HG03575 (cell line): ENCODE measurements around the gene UAP1L1.
"Not testable (repeated sequence)": the region's sequence is repeated elsewhere in the genome, so short reads cannot be mapped to it uniquely, and the experiment has no call there.

ENCODE experiments used
- ATAC-seq: cut with Tn5 transposase; IDR thresholded peaks from one replicate; pipeline ENCODE4 v1.9.1; 2021; ENCODE audit not compliant: unreplicated experiment, insufficient number of reproducible peaks, low FRiP score; ENCODE audit errors: extremely low read depth

The UAP1L1 gene

DNA sequence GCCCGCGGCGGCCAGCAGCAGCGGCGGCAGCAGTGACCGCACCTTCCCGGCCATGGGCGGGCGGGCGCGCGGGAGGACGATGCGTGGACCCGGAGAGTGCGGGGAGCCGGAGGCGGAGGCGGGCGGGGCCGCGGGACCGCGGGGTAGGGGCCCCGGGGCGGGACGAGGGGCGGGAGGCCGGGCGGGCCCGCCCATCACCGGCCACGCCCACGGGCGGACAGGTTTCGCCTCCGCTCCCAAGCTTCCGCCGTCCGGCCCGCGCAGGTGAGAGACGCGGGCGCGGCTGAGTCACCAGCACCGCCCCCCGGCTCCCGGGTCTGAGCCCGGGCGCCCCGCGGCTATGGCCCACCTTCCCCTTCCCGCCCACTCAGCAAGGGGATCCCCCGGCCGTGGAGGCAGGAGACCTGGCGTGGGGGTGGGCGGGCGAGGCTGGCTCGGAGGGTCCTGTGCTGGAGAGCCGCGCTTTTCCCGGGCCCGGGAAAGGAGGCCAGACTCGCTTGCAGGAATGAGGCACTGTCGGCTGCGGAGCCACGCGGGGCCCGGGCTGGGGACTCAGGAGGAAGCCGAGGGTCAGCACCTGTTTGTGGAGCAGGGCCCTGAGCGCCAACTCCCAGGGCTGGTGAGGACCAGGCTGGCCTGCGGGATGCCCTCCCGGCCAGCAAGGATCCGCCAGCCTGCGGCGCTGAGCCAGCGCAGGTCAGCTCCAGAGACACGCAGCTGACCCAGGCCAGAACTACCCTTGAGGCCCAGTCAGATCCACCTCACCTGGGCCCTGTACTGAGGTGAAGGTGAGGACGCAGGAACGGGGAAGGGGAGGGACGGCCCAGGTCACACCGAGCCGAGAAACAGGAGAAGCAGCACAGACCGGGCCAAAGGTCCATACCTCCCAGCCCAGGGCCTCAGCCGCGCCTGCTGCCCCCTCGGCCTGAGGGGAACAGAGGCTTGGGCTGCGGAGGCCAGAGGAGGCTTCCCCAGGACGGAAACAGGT, 23.1 kb upstream of the UAP1L1 start, which contains the start of gene ENTPD2:
Gene ENTPD2 (minus strand): TSS at position 118 of the 988 bp plus-strand sequence. CDS start 64 bp downstream, at position 54.
- no peak for ATAC-seq

- no peak for ATAC-seq
These were observed 22.4 kb upstream of the UAP1L1 start for GRCh38 chr9:137054932-137055384.

DNA sequence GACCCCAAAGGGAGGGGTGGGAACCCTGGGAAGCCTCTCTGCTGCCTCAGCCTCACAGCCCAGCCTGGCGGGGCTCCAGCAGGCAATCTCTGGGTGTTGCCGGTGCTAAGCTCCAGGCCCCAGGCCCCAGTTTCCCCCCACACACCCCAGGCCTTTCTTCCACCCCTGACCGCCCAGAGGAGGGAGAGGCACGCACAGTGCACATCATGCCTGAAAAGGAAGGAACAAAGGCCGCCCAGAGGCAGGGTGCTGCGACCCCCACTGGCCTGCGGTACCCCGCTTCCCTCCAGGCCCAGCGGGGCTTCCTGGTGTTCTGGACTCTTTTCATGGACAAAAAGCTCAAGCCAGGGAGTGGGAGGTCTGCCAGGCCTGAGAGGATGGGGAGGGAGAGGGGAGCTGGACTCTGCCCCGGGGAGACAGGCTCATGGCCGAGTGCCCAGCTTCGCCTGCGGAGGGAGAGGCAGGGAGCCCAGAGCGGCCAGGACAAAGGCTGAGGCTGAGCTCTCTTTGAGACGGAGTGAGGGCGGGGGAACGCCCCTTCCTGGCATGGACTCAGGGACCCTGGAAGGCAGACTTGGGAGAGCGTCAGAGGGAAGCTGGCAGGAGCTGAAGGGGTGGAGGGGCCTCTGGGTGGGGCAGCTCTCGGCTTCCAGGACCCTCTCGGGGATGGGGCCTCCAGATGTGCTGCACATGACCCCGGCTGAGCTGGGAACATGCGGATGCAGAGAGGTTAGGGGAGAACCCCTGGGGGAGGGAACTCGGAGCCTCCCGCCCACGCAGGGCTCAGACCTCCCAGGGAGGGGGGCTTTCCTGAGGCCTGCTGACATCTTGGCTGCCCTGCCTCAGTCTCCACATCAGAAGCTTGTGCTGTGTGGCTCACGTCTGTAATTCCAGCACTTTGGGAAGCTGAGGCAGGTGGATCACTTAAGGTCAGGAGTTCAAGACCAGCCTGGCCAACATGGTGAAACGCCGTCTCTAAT, 21.6 kb upstream of the UAP1L1 start:
- no peak for ATAC-seq

DNA sequence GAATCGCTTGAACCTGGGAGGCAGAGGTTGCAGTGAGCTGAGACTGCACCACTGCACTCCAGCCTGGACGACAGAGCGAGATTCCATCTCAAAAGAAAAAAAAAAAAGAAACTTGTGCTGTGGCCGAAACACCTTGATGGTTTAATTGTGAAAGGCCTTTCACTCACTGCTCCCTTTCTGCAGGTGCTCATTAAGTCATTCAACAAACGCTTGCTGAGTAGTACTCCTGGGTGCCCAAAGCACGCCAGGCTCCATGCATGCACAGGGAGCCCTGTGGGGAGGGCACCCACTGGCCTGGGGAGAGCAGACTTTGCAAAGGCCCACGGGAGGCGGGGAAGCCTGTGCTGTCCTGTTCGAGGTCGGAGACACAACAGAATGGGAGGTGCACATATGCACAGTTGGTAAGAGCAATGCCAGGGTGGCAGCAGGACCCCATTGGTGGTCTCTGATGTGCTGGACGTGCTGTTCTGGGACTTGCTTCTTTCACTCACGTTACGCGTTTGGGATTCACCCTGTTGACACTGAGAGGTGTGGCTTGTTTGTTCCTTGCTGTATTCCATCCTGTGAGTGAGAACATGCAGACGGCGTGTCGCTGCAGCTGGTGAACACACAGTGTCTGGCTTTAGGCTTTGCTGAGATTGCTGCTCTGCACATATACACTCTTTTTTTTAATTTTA, 20.4 kb upstream of the UAP1L1 start:
- ATAC-seq: no peak

- ATAC-seq: no peak
These were observed 19.8 kb upstream of the UAP1L1 start for GRCh38 chr9:137057545-137057944.

DNA sequence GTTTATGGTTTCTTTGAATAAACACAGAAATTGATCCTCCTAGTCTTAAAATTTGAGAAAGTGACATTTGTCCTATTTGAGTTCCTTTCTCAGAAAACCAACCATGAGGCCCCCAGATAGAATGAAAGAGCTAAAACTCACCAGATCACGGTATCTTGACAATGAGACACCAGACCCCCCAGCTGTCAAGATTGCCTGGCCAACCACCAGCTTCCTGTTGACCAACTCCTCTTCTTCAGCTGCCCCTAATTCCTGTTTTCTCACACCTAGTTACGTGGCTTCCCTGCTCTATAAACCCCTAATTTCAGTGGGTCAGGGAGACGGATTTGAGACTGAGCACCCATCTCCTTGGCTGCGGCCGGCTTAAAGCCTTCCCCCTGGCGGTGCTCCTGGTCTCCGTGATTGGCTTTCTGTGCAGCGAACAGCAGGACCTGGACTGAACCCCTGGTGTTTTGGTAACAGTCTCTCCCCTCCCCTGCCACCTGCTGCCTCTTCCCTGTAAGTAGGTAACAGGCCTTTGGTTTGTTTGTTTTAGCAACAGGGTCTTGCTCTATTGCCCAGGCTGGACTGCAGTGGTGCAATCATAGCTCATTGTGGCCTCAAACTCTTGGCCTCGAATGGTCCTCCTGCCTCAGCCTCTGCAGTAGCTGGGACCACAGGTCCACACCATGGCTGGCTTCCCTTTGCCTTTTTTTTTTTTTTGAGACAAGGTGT, 18.6 kb upstream of the UAP1L1 start:
- ATAC-seq: no peak

DNA sequence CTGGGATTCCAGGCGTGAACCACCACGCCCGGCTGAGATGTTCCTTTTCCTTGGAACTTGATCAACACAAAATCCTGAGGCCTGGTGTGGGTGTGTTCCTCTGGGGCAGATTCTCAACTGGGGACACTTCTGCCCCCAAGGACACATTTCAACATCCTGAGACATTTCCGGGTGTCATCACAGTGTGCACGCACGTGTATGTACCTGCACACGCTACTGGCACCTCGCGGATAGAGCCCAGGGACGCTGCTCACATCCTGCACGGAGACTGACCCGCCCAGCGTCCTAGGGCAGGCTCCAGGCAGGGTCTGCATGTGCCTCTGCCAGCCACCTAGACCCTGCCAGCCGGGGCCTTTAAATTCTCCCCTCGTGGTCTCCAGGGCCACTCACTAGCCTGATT, 14.9 kb upstream of the UAP1L1 start:
- ATAC-seq: no peak

DNA sequence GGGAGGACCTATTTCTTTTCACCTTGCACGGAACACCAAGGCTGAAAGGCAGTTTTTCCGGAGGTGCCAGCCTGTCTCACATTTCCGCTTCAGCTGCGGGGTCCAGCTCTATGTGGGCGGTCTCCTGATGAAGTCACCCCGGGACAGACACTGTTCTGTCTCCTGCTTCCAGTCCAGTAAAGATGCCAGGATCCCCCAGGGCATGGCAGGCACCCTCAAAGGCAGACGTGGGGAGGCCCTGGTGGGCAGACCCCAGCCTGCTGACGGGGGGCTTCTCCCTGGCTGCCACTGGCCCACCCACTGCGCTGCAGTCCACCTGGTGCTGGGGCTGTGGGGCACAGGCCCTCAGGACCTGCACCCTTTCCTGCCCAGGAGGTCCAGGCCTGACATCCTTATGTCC, 14.5 kb upstream of the UAP1L1 start:
- ATAC-seq: not testable (repeated sequence)

- no peak for ATAC-seq
These were observed 13.8 kb upstream of the UAP1L1 start for GRCh38 chr9:137063311-137064026.

DNA sequence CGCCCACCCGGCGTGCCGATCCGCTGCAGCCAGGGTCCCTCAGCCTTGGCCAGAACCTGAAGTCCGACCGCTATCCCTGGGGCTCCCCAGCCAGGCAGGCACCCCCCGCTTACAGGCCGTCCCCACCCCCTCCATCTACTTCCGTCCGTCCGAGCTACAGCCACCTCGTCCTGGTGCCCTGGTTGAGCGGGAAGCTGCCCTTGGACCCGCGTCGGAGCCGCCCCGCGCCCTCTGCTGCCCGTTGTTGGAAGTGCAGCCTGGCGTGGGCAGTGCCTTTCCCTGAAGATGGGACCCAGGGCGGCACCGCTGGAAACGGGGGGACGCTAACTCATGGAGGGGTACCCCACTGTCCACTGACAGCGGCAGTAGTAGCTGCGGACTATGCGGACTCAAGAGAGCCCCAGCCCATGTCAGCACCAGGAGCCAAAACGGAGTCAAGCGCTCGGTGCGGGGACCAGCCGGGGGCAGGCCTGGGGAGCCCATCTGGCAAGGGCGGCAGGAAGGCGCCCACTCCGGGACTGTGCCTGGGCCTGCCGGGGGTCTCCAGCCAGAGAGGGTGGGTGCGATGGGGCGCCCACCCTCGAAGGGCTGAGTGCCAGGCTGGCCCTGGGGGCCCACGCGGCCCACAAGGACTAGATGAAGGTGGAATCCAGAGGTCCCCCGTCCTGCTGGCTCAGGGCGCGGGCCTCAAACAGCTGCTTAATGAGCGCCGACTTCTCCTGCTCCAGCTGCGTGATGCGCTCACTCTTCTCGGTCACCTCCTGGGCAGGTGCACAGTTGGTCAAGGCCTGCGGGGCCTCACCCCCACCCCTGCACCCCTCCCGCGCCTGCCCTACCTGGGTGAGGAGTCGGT, 13.1 kb upstream of the UAP1L1 start:
- no peak for ATAC-seq

DNA sequence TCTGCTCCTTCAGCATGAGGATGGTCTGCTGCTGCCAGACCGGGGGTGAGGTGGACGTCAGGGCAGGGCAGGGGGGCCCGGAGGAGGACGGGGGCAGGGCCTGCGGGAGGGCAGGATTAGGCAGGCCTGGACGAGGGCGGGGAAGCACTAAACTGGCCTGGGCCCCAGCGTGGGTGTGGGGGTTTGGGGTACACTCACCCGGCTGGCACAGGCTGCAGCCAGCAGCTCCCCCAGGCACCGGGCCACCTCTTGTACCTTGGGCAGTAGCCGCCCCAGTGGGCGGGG, 12.5 kb upstream of the UAP1L1 start:
- ATAC-seq: no peak

DNA sequence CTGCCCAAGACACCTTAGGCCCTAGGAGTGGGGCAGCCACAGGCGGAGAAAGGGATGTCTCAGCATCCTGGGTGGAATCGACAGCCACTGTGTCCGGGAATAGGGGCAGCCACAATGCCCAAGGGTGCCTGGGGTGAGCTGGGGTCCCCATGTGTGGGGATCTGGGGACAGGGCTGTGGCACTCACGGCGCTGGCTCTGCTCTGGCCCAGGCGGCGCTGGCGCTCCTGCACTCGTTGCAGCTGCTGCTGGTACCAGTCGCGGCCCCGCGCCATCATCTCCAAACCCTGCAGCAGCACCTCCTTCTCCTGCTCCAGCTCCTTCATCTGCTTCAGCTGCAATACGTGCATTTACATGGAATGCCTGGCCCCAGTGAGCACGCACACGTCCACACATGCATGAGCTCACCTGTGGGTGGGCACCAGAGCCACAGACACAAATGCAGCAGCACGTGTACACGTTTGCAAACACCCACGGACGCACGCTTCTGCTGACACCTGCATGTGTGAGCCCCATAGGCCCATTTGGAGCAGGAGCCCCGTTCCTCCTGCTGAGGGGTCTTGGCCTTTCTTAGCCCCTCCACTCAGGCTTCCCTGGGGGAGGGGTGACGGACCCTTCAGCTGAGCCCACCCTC, 11.9 kb upstream of the UAP1L1 start:
- no peak for ATAC-seq

DNA sequence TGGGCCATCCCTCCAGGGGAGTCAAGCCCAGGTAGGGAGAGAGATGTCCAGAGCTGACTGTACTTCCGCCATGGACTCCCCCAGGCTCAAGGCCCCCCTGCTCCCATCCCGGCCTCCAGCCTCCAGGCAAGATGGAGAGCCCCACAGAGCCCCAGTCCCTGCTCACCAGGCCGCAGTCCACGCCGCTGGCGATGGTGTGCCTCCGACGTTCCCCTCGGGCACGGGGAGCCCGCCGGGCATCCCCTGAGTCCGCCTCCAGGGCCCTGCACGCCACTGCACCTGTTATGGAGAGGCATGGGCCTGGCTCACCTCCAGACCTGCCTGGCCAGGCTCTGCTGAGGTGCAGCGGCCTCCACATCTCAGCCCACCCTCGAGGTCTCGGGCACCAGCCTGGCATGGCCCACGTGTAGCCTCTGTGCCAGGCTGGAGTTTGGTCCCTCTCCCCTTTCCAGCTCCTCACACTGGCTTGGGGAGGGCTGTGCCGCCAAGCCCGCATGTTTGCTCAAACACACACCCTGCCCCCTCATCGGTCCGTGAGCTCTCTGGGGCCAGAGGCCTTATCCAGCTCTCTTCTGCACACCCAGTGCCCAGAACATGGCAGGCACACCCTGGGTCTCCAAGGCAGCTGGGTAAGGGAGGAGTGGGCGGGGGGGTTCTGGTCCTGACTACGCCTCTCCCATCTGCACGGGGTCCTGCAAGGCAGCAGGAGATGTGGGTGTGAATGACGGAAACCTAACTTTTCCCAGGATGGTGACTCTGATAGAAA, 11.0 kb upstream of the UAP1L1 start:
- ATAC-seq: no peak

- no peak for ATAC-seq
These were observed 9.3 kb upstream of the UAP1L1 start for GRCh38 chr9:137067860-137068538.
